Measurements from ENCODE around the gene BPIFB4.

The BPIFB4 gene

DNA sequence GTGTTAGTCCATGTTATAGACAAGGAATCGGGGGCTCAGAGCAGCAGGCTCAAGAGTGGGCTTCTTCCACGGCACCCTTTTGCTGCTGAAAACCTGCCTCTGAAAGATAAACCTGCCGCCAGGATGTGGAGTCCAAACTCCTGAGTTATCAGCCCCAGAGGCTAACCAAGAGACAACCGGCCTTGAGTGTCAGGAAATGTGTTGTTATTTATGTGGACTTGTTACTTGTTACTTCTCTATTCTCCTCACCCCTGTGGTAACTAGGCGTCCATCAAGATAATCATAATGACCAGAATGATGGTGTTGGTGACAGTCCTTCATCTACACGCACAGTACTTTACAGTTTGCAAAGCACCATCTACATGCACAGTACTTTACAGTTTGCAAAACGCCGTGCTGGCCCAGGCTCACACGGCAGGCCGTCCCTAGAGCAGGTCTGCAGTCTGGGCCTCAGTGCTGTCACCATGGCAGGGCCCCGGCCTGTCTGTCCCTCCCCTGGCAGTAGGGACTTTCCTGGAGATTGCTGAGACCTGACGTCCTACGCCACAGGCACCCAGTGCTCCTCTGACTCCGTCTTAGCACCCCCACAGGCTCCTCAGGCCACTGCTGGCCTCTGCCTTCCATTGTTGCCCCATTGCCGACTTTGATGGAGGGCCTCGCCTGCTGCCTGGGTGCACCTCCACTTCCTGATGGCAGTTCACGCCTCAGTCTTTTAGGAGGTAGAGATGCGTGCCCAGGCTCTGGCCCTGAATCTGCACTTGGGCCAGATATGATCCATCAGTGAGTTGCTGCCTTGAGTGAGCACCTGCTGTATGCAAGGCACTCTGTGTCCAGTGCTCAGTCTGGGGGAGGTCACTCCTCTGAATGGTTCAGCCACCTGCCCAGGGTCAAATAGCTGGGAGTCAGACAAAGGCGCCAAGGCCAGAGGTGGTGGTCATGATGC lies 9.1 kb upstream of the BPIFB4 start:
- no peaks in the 10 kb centered on the region for H3K27me3 Mint-ChIP-seq
- no peak overlapping the region for H3K27ac Mint-ChIP-seq
- no peaks in the 10 kb centered on the region for H3K9me3 Mint-ChIP-seq
- H3K4me1 Mint-ChIP-seq = peaks cover 27% of the 10 kb centered on the region
- no peaks in the 10 kb centered on the region for H3K36me3 Mint-ChIP-seq
- H3K4me3 Mint-ChIP-seq = no peak overlapping the region

DNA sequence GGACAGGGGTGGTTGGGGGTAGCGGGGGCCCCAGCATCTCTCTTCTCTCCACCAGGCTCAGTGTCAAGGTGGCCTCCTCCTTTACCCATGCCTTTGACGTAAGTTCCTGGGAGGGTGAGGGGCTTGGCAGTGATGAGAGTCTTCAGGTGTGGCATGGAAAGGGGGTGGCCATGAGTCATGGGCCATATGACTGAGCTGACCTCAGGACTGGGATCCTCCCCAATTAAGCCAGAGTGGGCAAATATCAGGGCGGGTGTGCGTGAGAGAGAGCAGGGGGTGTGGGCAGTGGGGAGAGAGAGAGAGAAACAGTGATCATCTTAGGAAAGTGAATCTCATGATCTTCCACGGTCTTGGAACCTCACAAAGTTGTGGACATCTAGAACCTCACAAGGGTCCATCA lies 8.2 kb upstream of the BPIFB4 start:
- Mint-ChIP-seq H3K9me3 (no peaks in the 10 kb centered on the region), H3K27me3 (no peaks in the 10 kb centered on the region), H3K27ac (no peak overlapping the region), H3K4me3 (no peak overlapping the region), H3K4me1 (peaks cover 27% of the 10 kb centered on the region), H3K36me3 (no peaks in the 10 kb centered on the region)

DNA sequence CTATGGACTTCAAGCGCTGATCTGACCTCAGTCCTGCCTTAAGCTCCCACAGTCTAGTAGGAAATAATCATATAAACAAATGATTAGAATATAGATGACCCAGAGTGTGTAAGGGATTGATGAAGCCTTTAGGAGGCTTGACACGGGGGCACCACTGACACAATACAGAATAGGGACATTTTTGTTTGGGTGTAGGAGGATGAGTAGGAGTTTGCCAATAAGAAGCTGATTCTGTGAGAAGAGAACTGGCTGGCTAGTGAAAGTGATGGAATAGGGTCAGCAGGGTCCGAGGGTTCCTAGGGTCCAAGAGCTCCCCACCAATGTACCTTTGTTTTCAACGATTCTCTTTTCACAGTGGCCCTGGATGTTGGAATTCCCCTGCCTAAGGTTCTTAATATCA lies 7.1 kb upstream of the BPIFB4 start:
- H3K27me3 Mint-ChIP-seq = no peaks in the 10 kb centered on the region
- H3K9me3 Mint-ChIP-seq = no peaks in the 10 kb centered on the region
- H3K27ac Mint-ChIP-seq = no peak overlapping the region
- H3K4me3 Mint-ChIP-seq = no peak overlapping the region
- no peaks in the 10 kb centered on the region for H3K36me3 Mint-ChIP-seq
- H3K4me1 Mint-ChIP-seq = peaks cover 25% of the 10 kb centered on the region

DNA sequence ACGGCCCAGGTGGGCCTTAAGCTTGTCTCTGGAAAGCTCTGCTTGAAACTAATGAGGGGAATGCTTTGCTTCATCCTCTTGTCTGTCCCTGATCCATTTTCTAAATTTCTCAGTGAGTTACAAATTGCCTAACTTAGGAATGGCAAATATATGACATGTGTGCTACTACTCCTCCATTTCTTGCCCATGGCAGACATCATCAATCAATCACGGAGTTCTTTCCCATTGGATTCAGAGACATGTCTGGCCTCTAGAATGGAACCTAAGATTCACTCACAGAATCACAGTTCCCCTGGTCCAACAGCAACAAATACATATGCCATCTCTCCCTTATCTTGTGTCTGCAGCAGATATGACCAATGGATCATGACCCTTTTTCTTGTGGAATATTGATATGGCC lies 6.6 kb upstream of the BPIFB4 start:
- no peak overlapping the region for H3K4me3 Mint-ChIP-seq
- H3K36me3 Mint-ChIP-seq = no peaks in the 10 kb centered on the region
- no peaks in the 10 kb centered on the region for H3K9me3 Mint-ChIP-seq
- H3K27ac Mint-ChIP-seq = no peak overlapping the region
- no peaks in the 10 kb centered on the region for H3K27me3 Mint-ChIP-seq
- peaks cover 24% of the 10 kb centered on the region for H3K4me1 Mint-ChIP-seq

DNA sequence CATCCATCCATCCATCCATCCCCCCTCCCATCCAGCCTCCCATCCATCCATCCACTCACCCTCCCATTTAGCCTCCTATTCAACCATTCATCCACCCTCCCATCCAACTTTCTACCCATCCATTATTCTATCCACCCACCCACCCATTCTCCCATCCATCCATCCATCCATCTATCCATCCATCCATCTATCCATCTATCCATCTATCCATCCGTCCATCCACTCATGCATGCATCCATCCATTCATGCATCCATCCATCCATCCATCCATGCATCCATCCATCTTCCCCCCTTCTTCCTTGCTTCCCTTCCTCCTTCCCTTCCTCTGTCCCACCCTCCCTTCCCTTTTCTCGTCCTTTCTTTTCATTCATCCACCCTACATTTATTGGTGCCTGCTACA lies 4.8 kb upstream of the BPIFB4 start:
- H3K4me3 Mint-ChIP-seq = no peak overlapping the region
- H3K9me3 Mint-ChIP-seq = no peaks in the 10 kb centered on the region
- H3K4me1 Mint-ChIP-seq = peaks cover 12% of the 10 kb centered on the region
- H3K36me3 Mint-ChIP-seq = no peaks in the 10 kb centered on the region
- no peak overlapping the region for H3K27ac Mint-ChIP-seq
- no peaks in the 10 kb centered on the region for H3K27me3 Mint-ChIP-seq

DNA sequence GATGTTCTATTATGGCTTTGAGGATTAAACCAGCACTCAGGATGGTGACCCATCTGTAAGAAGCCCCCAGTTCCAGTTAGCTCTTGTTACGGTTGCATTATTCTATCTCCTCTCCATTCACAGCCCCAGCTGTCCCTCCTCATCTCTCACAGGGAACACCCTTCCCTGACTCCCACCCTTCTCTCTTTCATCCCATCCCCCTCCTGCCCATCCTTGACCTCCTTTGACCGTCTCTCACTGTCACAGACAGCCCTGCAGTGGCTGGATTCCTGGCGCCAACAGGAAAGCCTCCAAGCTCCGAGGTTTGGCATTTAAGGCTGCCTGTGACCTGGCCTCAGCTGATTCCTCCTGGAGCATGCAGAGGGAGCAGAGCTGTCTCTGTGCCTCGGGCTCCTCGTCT lies 4.2 kb upstream of the BPIFB4 start:
- Mint-ChIP-seq H3K4me3 (no peak overlapping the region), H3K36me3 (no peaks in the 10 kb centered on the region), H3K9me3 (no peaks in the 10 kb centered on the region), H3K4me1 (peaks cover 9% of the 10 kb centered on the region), H3K27ac (no peak overlapping the region), H3K27me3 (no peaks in the 10 kb centered on the region)

DNA sequence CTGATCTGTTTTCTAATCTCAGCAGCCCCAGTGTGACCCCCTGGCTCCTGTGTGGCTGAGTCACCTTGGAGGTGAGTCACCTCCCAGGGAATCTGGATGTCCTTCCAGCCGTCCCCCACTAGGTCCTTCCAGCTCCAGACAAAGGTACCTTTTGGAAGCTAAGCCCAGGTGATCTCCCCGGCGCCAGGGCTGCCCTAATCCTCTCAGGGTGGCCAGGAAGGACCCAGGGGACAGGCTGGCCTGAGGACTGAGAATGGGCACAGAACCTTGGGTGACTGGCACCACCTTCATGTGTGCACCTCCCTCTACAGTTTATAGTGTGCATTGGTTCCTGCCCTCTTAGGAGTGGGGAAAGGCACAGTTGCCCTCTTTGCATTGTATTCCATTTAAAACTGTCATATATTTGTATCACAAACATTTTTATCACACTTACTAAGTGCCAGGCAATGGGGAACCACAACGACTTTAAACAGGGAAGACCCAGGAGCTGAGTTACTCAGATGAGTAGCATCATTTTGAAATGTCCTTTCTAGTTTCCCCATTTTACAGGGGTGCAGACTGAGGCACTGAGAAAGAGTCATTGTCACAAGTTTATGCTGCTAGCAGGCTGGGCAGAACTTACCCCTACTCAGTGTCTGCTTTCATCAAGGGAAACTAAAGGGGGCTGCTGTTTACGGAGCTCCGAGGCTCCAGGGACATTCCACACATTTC lies 2.6 kb upstream of the BPIFB4 start:
- no peaks in the 10 kb centered on the region for H3K9me3 Mint-ChIP-seq
- no peaks in the 10 kb centered on the region for H3K36me3 Mint-ChIP-seq
- no peak overlapping the region for H3K4me3 Mint-ChIP-seq
- peak overlapping the region; percentile 14 for H3K27ac Mint-ChIP-seq
- peaks cover 9% of the 10 kb centered on the region for H3K4me1 Mint-ChIP-seq
- H3K27me3 Mint-ChIP-seq = no peaks in the 10 kb centered on the region

DNA sequence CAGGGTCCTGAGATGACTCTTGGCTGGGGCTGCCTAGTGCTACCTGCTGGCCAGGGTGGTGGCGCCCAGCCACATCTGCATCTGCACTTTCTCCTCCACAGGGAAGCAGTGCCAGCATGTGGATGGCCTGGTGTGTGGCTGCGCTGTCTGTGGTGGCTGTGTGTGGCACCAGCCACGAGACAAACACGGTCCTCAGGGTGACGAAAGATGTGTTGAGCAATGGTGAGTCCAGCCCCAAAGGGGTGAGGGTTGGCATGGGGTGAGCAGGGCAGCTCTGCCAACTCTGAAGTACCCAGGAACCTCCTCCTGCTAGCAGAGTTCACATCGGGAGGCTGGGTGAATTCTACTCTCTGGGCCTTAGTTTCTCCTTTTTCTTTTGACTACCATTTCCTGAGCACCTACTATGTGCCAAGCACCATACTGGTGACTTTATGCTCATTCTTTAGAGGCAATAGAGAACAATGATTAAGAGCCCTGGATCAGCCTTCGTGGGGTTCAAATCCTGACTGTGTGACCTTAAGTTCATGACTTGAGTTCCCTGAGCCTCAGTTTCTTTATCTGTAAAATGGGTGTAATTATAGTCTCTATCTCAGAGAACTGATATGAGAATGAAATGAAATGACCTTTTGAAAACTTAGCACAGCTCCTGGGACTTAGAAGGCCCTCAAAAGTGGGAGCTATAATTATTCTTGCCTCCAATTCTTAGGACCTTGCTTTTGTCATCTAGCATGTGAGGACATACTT lies 2.1 kb downstream of the BPIFB4 start:
- Mint-ChIP-seq H3K27ac (no peak overlapping the region), H3K4me1 (peaks cover 4% of the 10 kb centered on the region), H3K36me3 (no peaks in the 10 kb centered on the region), H3K9me3 (no peaks in the 10 kb centered on the region), H3K4me3 (no peak overlapping the region), H3K27me3 (no peaks in the 10 kb centered on the region)

DNA sequence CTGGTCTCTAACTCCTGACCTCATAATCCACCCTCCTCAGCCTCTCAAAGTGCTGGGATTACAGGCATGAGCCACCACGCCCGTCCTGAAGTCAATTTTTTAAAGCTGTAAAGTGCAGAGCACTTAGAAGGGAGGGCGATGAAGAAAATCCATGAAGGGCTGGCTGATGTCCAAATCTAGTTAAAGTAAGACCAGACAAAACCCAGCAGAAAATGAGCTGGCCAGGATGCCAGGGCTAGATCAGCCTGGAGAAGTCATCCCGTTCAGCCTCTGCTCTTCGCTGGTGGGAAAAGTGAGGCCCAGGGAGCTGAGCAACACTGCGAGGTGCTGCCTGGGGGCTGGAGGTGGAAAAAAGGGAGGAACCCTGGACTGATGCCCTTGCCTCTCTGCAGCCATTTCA lies 3.1 kb downstream of the BPIFB4 start:
- Mint-ChIP-seq H3K4me1 (no peaks in the 10 kb centered on the region), H3K4me3 (no peak overlapping the region), H3K36me3 (no peaks in the 10 kb centered on the region), H3K9me3 (no peaks in the 10 kb centered on the region), H3K27me3 (no peaks in the 10 kb centered on the region), H3K27ac (no peak overlapping the region)

DNA sequence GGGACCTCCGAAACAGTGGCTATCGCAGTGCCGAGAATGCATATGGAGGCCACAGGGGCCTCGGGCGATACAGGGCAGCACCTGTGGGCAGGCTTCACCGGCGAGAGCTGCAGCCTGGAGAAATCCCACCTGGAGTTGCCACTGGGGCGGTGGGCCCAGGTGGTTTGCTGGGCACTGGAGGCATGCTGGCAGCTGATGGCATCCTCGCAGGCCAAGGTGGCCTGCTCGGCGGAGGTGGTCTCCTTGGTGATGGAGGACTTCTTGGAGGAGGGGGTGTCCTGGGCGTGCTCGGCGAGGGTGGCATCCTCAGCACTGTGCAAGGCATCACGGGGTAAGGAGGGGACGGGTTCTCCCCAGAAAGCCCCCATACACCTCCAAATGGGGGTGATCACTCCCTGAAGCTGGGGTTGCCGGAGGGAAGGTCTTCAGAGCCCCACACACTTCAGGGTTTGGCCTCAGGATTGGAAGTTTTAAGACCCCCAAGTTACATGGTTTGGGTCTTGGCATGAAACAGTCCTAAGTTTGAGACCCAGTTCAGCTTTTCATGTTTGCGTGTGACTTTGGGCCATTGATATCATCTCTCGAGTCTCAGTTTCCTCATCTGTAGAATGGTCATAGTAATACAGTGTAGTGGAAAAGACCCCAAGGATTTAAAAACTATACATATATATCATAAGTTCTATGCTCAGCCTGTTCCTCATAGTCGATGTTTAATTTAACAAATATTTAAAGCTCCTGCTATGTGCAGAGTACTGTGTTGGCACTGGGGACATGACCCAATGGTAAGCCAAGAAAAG lies 4.3 kb downstream of the BPIFB4 start:
- Mint-ChIP-seq H3K36me3 (no peaks in the 10 kb centered on the region), H3K4me3 (no peak overlapping the region), H3K9me3 (no peaks in the 10 kb centered on the region), H3K27me3 (no peaks in the 10 kb centered on the region), H3K4me1 (no peaks in the 10 kb centered on the region), H3K27ac (no peak overlapping the region)

DNA sequence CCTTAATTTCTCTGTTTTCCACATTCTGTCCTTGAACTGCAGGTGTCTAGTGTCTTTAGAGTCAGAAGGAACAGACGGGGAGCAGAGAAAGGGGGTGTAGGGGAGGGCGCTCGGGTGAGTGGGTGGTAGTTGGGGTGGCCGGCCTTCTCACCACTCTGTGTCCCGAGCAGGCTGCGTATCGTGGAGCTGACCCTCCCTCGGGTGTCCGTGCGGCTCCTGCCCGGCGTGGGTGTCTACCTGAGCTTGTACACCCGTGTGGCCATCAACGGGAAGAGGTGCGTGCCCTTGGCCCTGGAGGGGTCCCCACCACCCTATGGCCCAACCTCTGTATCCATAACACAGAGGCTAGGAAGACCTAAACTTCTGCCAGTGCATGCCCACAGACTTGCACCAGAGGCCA lies 5.3 kb downstream of the BPIFB4 start:
- no peaks in the 10 kb centered on the region for H3K36me3 Mint-ChIP-seq
- no peak overlapping the region for H3K4me3 Mint-ChIP-seq
- H3K27me3 Mint-ChIP-seq = no peaks in the 10 kb centered on the region
- no peaks in the 10 kb centered on the region for H3K9me3 Mint-ChIP-seq
- H3K4me1 Mint-ChIP-seq = no peaks in the 10 kb centered on the region
- no peak overlapping the region for H3K27ac Mint-ChIP-seq

DNA sequence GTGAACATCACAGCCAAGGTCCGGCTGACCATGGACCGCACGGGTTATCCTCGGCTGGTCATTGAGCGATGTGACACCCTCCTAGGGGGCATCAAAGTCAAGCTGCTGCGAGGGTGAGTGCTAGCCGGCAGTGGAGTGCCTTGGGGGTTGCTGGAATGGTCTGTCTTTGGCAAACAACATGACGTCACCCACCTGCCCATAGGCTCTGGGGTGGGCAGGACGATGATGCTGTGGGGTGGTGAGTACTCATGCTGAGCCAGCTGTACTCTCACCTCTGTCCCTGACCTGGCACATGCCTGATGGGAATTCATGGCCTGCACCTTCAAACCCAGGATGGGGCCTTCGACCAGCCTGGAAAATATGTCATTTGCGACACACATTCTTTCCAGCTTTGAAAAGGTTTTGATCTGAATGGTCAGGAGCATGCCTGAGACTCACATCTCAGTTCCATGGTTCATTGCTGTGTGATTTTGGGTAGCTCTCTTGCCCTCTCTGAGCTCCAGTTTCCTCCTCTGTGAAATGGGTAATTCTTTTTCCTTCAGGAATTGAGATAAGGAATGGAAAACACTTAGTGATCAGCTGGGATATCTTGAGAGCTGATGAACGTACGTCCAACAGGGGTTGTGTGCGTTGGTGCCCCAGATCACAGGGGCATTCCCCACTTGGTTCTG lies 6.7 kb downstream of the BPIFB4 start:
- Mint-ChIP-seq H3K36me3 (no peaks in the 10 kb centered on the region), H3K27ac (no peak overlapping the region), H3K4me1 (no peaks in the 10 kb centered on the region), H3K27me3 (no peaks in the 10 kb centered on the region), H3K9me3 (no peaks in the 10 kb centered on the region), H3K4me3 (no peak overlapping the region)

DNA sequence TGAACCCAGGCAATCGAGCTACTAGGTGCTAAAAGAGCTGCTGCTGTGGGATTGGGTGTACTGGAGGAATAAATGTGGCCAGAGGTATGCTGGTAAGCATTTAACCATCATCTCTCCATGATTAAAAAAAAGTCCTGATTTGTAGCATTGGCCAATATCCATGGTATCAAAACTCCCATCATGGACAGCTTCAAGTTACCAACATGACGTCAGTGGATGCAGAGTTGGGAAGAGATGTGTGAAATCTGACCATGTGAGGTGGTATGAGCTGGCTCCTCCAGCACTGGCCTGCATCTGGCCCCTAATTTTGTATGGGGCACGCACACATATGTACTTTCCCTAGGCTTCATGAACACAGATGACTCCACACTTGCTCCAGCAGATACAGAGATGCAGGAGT lies 11.7 kb downstream of the BPIFB4 start:
- Mint-ChIP-seq H3K36me3 (no peaks in the 10 kb centered on the region), H3K9me3 (no peaks in the 10 kb centered on the region), H3K27me3 (no peaks in the 10 kb centered on the region), H3K27ac (no peak overlapping the region), H3K4me3 (no peak overlapping the region), H3K4me1 (peaks cover 8% of the 10 kb centered on the region)

DNA sequence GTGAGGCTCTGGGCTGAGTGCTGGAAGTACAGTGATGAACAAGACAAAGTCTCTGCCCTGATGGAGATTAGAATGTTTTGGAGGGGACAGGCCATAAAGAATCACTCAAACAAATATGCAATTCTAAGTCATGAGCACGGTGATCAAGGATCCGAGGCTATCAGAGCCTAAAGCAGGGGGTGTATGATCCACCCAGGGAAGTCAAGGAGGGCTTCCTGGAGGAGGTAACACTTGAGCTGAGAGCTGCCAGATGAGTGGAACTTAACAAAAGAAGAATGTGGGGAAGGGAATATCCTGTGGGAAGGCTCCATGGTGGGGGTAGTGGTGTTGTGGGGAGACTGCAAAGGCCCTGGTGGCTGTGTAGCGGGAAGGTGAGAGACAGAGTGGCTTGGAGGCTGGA lies 12.2 kb downstream of the BPIFB4 start:
- Mint-ChIP-seq H3K4me3 (no peak overlapping the region), H3K36me3 (no peaks in the 10 kb centered on the region), H3K4me1 (peaks cover 8% of the 10 kb centered on the region), H3K9me3 (no peaks in the 10 kb centered on the region), H3K27ac (no peak overlapping the region), H3K27me3 (no peaks in the 10 kb centered on the region)

DNA sequence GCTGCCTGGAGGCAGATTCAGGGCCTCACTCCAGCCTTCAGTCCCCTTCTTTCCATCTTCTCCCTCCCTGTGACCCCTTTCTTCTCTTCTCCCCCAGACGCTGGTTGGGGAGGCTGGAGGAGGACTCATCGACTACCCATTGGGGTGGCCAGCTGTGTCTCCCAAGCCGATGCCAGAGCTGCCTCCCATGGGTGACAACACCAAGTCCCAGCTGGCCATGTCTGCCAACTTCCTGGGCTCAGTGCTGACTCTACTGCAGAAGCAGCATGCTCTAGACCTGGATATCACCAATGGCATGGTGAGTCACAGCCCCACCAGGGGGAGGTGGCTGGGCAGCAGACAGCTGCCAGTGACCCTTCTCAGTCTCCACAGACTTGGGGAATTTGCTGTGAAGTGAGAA lies 12.9 kb downstream of the BPIFB4 start:
- Mint-ChIP-seq H3K9me3 (no peaks in the 10 kb centered on the region), H3K4me3 (no peak overlapping the region), H3K4me1 (peaks cover 8% of the 10 kb centered on the region), H3K27me3 (no peaks in the 10 kb centered on the region), H3K36me3 (no peaks in the 10 kb centered on the region), H3K27ac (no peak overlapping the region)
